HG03039 (cell line): ENCODE measurements around the gene ALG8.
"Not testable (repeated sequence)": the region's sequence is repeated elsewhere in the genome, so short reads cannot be mapped to it uniquely, and the experiment has no call there.

ENCODE experiments used
- ATAC-seq: cut with Tn5 transposase; IDR thresholded peaks from one replicate; pipeline ENCODE4 v1.9.1; 2021; ENCODE audit warnings: mild to moderate bottlenecking, moderate library complexity; ENCODE audit not compliant: unreplicated experiment

ALG8 gene

DNA sequence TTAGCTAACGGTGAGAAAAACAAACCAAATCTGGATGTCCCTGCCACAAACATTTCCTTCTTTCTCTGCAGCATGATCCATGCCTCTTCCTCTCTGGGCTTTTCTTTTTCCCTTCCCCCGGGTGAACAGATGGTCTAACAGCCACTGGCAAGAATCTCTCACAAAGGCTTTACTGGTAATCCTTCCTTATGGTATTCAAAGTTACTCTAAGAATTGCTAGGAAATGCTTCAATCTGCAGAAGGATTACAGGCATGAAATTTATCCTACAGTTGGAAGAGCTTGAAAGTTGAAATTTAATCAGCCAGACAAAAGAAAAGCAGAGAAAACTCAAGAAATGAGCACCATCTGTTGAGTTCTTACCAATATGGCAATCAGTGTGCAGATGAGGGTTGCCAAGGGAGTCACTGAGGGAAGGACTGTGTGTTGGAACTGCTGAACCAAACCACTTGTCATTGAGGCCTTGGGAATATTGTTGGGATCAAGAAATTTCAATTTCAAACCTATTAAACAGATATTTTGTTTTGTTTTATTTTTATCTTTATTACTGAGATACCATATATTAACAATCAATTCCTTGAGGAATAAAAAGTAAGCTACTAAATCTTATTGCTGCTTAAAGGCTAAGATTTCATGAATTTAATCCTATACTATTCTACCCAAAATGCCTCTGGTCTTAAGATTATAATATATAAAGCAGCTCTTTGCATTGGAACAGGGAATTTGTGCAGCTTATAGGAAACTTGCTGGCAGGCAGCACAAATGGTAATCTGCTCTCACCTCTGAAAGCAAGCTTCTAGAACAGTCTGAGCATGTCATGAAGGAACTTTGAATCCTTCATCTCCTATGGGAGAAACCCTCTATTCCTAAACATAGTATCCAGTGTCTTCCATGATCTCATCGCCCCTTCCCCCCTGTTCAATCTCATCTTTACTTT lies 30.1 kb downstream of the ALG8 start:
- ATAC-seq: no peak

DNA sequence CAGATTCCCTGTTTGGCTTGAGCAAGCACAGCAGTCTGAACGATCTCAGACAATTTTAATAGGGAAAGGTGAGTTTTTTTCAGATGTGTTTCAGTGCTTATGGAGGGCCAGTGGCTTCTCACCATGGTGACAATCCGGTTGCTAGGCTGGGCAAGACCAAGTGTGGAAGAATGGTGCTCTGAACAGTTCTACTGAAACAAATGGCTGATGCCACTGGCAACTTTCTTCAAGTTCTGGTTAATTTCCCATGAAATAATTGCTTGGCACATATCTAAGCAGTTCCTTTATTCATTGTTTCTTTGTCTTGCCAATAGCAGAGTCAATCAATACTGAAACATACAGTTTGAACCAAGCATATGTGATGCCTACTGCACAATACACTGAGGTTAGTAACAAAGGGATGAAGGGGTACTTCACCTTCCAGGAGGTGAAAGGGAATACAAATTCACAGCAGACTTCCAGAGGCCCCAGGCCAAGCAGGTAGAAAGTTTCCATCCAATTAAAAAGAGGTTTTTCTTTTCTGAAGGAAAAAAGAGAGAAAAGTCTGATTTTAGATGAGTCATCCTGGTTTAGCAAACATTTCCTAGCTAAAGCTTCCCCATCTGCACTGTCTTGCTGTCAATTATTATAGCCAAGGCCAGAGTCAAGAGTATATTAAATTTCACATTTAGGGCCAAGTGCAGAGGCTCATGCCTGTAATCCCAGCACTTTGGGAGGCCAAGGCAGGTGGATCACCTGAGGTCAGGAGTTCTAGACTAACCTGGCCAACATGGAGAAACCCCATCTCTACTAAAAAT lies 38.6 kb downstream of the ALG8 start:
- ATAC-seq: no peak

DNA sequence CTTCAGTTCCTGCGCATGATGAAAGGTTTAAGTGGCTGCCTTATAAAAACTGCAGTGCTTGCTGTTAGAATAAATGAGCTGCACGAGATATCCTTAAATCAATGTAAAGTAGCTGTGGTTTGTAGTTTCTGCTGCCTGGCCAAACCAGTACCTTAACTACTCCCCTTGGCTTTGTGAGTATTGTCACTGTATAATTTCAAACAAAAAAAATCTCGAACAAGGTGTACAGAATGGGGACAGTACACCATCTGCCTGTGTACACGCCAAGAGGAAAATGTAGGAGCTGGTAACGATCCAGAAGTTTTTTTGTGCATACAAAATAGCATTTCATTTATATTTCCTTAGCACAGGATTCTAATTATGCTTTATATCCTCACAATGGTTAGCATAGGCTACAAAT lies 39.2 kb downstream of the ALG8 start:
- no peak for ATAC-seq

DNA sequence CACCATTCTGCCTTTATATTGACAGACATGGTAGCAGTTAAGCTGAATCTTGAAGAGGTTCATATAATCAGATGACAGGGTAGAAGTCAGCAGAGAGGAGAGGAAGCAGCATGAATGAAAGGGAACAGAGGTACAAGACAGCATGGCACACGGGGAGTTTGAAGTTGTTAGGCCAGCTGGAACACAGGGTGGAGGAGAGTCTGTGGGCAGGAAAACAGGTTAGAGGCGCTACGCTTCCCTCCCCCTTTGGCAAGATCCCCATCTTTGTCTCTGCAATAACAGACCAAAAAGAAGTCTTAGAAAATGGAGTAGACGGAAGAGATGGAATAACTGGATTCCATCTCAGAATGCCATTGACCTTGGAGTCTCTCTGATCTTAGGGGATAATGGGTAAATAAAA lies 39.8 kb downstream of the ALG8 start:
- no peak for ATAC-seq

DNA sequence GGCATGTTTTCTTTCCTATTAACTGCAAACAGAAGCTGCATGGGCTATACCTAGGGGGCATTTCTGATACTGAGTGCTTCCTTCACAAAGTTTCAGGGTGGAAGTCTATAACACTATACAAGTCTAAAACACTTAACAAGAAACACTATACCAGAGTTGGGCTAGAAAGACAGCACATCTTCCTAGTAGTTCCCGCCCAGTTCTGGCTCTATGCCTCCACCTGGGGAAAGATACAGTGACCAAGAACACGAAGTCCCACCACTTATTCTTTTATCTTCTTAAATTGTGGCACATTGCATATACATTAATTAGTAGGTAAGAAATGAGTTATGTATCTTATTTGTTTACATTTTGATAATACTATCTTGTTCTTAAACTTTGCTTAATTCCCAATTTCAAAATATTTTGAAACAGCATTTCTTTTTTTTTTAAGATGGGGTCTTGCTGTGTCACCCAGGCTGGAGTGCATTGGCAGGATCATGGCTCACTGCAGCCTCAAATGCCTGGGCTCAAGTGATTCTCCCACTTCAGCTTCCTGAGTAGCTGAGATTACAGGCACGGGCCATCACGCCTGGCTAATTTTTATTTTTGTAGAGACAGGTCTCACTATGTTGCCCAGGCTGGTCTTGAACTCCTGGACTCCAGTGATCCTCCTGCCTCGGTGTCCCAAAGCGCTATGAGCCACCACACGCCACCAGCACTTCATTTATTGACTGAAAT lies 41.6 kb downstream of the ALG8 start:
- ATAC-seq: no peak

DNA sequence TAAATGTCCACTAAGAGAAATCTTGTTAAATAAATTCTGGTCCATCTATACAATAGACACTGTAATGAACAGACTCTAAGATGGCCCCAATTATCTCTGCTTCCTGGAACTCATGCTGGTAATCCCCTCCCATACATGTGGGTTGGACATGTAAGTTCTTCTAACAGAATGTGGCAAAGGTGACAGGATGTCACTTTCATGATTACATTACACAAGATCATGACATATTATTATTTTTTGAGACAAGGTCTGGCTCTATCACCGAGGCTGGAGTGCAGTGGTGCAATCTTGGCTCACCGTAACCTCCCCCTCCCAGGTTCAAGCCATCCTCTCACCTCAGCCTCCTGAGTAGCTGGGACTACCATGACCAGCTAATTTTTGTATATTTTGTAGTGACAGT lies 45.2 kb downstream of the ALG8 start:
- no peak for ATAC-seq

DNA sequence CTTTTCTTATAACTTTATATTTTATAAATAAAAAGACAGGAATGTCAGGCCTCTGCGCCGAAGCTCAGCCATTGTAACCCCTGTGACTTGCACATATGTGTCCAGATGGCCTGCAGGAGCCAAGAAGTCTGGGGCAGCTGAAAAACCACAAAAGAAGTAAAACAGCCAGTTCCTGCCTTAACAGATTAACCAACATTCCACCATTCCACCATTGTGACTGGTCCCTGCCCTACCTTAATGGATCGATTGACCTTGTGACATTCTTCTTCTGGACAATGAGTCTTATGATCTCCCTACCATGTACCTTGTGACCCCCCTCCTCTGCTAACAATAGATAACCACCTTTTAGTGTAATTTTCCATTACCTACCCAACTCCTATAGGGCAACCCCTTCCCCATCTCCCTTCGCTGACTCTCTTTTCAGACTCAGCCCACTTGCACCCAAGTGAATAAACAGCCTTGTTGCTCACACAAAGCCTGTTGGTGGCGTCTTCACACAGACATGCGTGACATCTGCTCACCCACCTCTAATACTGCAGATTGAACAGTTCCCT lies 52.8 kb downstream of the ALG8 start:
- not testable (repeated sequence) for ATAC-seq

DNA sequence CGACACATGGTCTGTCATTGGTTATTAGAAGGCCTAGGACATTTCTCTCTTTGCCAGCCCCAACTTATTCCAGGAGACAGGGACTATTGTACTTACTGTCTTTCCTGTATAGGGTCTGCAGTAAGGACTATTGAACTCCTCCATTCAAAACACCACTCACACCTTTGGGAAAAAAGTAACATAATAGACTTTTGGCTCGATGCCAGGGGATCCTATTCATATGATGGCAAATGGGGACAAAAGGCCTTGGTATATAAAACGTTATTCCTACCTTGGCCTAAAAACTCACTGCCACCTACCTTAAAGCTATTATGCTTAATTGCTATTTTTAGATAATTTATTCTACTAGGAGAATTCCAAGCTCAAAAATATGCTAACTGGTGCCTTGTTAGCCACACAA lies 53.5 kb downstream of the ALG8 start:
- no peak for ATAC-seq

DNA sequence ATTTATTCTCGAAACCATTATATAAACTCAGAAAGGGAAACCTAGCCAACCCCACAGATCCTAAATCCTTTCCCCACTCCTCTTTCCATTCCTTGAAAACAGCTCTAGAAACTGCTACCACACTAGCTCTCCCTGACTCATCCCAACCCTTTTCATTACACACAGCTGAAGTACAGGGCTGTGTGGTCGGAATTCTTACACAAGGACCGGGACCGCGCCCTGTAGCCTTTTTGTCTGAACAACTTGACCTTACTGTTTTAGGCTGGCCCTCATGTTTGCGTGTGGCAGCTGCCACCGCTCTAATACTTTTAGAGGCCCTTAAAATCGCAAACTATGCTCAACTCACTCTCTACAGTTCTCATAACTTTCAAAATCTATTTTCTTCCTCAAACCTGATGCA lies 54.9 kb downstream of the ALG8 start:
- ATAC-seq: not testable (repeated sequence)

DNA sequence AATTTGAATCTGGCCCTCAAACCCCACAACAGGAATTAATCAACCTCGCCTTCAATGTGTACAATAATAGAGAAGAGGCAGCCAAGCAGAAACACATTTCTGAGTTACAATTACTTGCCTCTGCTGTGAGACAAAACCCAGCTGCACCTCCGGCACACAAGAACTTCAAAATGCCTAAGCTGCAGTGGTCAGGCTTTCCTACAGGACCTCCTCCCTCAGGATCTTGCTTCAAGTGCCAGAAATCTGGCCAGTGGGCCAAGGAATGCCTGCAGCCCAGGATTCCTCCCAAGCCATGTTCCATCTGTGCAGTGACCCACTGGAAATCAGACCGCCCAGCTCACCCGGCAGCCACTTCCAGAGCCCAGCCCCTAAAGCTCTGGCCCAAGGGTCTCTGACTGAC lies 56.4 kb downstream of the ALG8 start:
- ATAC-seq: no peak

DNA sequence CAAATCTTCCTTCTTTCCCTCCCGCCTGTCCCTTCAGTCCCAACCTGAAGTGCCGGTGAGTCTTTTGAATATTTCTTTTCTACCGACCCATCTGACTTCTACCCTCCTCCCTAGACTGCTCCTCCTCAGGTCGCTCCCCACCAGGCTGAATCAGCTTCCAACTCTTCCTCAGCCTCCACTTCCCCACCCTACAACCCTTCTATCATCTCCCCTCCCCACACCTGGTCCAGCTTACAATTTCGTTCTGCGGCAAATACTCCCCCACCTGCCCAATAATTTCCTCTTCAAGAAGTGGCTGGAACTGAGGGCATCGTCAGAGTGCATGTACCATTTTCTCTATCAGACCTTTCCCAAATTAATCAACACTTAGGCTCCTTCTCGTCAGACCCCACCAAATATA lies 57.3 kb downstream of the ALG8 start:
- ATAC-seq: no peak

DNA sequence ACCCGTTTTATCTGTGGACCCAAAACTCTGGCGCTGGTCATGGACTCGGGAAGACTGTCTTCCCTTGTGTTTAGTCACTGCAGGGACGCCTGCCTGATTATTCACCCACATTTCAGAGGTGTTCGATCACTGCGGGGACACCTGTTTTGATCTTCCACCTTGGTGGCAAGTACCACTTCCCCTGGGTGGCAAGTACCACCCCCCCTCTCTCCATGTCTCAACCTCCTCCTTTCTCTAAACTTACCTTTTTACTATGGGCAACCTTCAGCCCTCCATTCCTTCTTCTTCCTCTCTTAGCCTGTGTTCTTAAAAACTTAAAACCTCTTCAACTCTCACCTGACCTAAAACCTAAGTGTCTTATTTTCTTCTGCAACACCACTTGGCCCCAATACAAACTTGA lies 57.8 kb downstream of the ALG8 start:
- ATAC-seq: no peak

DNA sequence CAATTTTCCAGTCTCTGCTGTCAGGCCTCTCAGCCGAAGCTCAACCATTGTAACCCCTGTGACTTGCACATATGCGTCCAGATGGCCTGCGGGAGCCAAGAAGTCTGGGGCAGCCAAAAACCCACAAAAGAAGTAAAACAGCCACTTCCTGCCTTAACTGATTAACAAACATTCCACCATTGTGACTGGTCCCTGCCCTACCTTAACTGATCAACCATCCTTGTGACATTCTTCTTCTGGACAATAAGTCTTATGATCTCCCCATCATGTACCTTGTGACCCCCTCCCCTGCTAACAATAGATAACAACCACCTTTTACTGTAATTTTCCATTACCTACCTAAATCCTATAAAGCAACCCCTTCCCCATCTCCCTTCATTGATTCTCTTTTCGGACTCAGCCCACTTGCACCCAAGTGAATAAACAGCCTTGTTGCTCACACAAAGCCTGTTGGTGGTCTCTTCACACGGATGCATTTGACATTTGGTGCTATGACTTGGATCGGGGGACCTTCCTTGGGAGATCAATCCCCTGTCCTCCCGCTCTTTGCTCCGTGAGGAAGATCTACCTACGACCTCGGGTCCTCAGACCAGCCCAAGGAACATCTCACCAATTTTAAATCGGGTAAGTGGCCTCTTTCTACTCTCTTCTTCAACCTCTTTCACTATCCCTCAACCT lies 58.5 kb downstream of the ALG8 start:
- ATAC-seq: no peak

DNA sequence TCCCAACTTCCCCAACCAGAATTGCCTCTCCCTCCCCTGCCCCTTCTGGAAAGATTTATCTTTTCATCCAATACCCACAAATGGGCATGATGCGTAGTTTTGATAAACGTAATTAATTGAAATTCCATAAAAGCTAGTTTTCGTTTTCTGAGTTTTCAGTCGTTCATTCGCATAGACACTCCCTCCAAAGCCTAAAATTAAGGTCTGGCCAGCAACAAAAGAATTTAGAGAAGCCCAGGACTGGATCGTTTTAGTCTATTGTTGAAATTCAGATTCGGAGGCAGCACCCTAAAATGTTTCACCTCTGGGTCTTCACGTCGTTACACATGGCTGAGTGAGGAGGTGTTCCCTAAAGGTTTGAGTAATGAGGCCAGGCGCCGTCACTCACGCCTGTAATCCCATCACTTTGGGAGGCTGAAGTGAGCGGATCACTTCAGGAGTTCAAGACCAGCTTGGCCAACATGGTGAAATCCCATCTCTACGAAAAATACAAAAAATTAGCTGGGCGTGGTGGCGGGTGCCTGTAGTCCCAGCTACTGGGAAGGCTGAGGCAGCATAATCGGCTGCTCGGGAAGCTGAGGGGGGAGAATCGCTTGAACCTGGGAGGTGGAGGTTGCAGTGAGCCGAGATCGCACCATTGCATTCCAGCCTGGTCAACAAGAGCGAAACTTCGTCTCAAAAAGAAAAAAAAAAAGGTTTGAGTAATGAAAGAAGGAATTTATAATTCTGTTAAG lies 59.2 kb downstream of the ALG8 start:
- no peak for ATAC-seq

DNA sequence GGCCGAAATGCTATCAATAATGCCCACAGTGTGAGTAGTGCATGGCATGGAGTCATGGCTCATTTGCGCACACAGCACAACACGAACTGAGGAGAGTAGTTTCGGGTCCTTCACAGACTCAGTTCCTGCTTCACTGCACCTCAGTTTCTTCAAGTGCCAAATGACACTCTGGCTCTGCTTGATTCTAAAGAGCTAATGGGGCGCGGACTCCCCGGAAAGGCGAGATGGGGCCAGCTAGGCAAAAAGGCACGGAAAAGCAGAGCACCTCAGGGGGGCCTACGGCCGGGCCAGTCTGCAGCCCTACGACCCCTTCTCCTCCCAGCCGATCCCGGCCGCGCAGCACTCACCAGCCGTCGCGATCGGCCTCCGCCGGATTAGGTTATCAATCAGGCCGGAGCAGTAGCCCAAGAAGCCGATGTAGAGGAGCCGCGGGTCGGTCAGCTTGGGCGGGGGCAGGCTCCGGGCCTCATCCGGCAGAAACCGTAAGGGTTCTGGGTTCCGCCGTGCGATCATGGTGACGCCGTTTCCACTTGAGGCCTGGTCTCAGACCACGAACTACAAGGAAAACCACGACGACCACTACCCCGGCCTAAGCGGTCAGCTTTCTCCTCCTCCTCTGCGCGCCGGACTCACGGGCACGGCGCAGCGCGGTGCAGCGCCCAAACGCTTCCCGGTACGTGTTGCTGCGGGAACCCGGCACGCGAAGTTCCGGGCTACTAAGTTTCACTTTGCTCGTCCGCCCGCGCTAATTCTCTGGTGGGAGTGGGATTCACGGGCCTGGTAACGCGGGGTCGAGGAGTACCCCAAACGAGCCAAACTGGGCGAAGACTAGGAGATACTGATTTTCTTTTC lies 60.0 kb downstream of the ALG8 start, which contains the start of gene NDUFC2:
TSS of gene NDUFC2 (minus strand) at position 631 of the 852 bp plus-strand sequence. CDS start at position 513, 118 bp downstream.
- ATAC-seq: peak; percentile 82

DNA sequence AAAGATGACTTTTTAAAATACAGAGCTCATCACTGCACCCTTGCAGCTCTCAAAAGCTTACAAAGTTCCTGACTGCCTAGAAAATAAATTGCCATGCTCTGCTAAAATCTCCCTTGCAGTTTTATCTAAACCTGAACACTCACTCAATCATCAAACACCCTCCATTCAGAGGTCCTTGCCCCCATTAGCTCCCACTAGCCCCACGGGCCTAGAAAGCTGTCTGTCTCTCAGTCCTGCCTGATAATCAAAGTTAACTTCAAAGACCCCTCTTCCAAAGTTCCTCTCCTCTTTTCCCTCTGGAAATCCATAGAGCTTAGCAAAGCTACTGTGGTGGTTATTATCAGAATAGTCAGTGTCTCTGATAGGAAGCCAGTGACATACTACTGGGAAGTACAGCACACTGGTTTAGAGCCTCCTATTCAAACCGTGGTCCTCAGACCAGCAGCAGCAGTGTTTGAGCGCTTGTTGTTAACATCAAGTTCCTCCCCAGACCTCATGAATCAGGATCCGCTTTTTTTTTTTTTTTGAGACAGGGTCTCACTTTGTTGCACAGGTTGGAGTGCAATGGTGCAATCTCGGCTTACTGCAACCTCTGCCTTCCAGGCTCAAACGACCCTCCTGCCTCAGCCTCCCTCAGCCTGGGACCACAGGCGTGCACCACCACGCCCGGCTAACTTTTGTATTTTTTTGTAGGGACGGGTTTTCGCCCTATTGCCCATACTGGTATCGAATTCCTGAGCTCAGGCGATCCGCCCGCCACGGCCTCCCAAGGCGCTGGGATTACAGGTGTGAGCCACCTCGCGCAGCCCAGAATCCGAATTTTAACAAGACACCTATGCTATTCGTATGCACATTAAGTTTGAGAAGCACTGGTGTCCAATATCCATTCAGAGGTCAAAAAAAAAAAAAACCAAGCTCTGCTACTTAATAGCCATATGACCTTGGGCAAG lies 60.9 kb downstream of the ALG8 start:
- no peak for ATAC-seq

DNA sequence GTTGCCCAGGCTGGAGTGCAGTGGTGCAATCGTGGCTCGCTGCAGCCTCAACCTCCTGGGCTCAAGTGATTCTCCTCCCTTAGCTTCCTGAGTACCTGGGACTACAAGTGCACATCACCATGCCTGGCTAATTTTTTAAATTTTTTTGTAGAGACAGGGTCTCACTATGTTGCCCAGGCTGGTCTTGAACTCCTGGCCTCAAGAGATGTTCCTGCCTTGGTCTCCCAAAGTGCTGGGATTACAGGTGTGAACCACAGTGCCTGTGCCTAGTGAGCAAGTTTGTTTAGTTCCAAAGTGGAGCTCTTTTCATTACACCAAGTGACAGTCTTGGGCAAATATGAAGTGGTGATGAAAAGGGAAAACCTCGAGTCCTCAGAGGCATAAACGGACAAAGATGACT lies 61.8 kb downstream of the ALG8 start:
- ATAC-seq: not testable (repeated sequence)
